Tibial artery (tissue), 4 donors: ENCODE measurements around the gene PSTPIP2.
"Not testable (repeated sequence)": the region's sequence is repeated elsewhere in the genome, so short reads cannot be mapped to it uniquely, and the experiment has no call there.

Experiments used
- DNase-seq, 2 donors: peaks; one replicate each; pipeline ENCODE4 v3.0.0-alpha.2; 2019
- H3K27ac ChIP-seq, 2 donors: fragments of 200-600 bp; sonication (generic) in 1 of 2; 1 replicate in 1 of 2; 2 replicates in 1 of 2; pipeline ENCODE4 v1.5.1; 2018 to 2019; ENCODE audit warnings: mild to moderate bottlenecking in 1 of 2
- H3K27me3 ChIP-seq, 2 donors: fragments of 200-600 bp; sonication (generic) in 1 of 2; one replicate each; pipeline versions ENCODE4 v1.5.1 to v1.6.0; 2016 to 2019
- H3K36me3 ChIP-seq, 3 donors: fragments of 200-600 bp; sonication (generic) in 2 of 3; one replicate each; pipeline ENCODE4 v1.5.1; 2016 to 2019; ENCODE audit warnings: mild to moderate bottlenecking in 2 of 3
- H3K4me1 ChIP-seq, 4 donors: fragments of 200-600 bp; sonication (generic) in 2 of 4; 1 replicate in 3 of 4; 2 replicates in 1 of 4; pipeline ENCODE4 v1.5.1; 2016 to 2019
- H3K4me3 ChIP-seq, 2 donors: fragments of 200-600 bp; sonication (generic) in 1 of 2; 1 replicate in 1 of 2; 2 replicates in 1 of 2; pipeline ENCODE4 v1.5.1; 2018 to 2019; ENCODE audit warnings: mild to moderate bottlenecking in 2 of 2
- H3K9me3 ChIP-seq, 3 donors: fragments of 200-600 bp; sonication (generic) in 1 of 3; one replicate each; pipeline ENCODE4 v1.5.1; 2016 to 2019
- CTCF ChIP-seq, 2 experiments: fragments of 200-600 bp in 1 of 2; fragments of 450-650 bp in 1 of 2; IDR thresholded peaks; one replicate each; pipeline ENCODE4 v1.5.1; 2017 to 2019; ENCODE audit warnings: antibody characterized with exemption in 2 of 2, mild to moderate bottlenecking in 1 of 2, moderate library complexity in 1 of 2
- intact Hi-C: fragments of 100-400 bp; cut with DNase I; formaldehyde crosslinking; loops from one replicate; pipeline ENCODE4 v1.15.0; 2023; ENCODE audit warnings: low total_unique reads

The PSTPIP2 gene

GRCh38 chr18:45962461-45962860 is 109.6 kb downstream of the PSTPIP2 start:
- intact Hi-C loops: loop anchor here (10.0 kb wide), 1 partner anchor 112 kb away; the partner anchor contains the start of gene PSTPIP2
- no peak overlapping the region for H3K27ac ChIP-seq
- no peak for TF ChIP-seq CTCF (IDR thresholded peaks at IDR 0.05)
- DNase-seq: no peak
- no peaks in the 10 kb centered on the region for H3K9me3 ChIP-seq
- no peaks in the 10 kb centered on the region for H3K27me3 ChIP-seq
- H3K4me1 ChIP-seq: peaks cover 0 to 27% (median 16%) of the 10 kb centered on the region in 4 donors
- H3K36me3 ChIP-seq: peaks cover 0 to 3% (median 0%) of the 10 kb centered on the region in 3 donors
- H3K4me3 ChIP-seq: no peak overlapping the region

DNA sequence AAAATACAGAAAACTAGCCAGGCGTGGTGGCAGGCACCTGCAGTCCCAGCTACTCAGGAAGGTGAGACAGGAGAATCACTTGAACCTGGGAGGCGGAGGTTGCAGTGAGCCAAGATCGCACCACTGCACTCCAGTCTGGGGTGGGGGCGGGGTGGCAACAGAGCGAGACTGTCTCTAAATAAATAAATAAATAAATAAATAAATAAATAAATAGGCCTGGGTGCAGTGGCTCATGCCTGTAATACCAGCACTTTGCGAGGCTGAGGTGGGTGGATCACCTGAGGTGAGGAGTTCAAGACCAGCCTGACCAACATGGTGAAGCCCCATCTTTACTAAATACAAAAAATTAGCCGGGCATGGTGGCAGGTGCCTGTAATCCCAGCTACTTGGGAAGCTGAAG is 112.6 kb downstream of the PSTPIP2 start:
- H3K27ac ChIP-seq, H3K9me3 ChIP-seq, intact Hi-C loops, H3K27me3 ChIP-seq, H3K4me3 ChIP-seq, DNase-seq: not testable (repeated sequence)
- Histone ChIP-seq H3K4me1 (peaks cover 0 to 31% (median 4%) of the 10 kb centered on the region in 4 donors), H3K36me3 (peaks cover 0 to 10% (median 8%) of the 10 kb centered on the region in 3 donors)

GRCh38 chr18:45958730-45959129 is 113.3 kb downstream of the PSTPIP2 start:
- H3K36me3 ChIP-seq: peaks cover 0 to 18% (median 16%) of the 10 kb centered on the region in 3 donors
- no peak for DNase-seq
- H3K27ac ChIP-seq: no peak overlapping the region
- TF ChIP-seq CTCF (IDR thresholded peaks at IDR 0.05): no peak
- peaks cover 0 to 39% (median 8%) of the 10 kb centered on the region in 4 donors for H3K4me1 ChIP-seq
- no peaks in the 10 kb centered on the region for H3K9me3 ChIP-seq
- no peaks in the 10 kb centered on the region for H3K27me3 ChIP-seq
- intact Hi-C loops: no loop called here
- H3K4me3 ChIP-seq: no peak overlapping the region

GRCh38 chr18:45958027-45958426 is 114.0 kb downstream of the PSTPIP2 start:
- no peak for TF ChIP-seq CTCF (IDR thresholded peaks at IDR 0.05)
- DNase-seq: no peak

GRCh38 chr18:45957100-45957499 is 115.0 kb downstream of the PSTPIP2 start:
- Histone ChIP-seq H3K27me3 (no peaks in the 10 kb centered on the region), H3K4me3 (no peak overlapping the region), H3K9me3 (no peaks in the 10 kb centered on the region), H3K36me3 (peaks cover 12 to 34% (median 28%) of the 10 kb centered on the region in 3 donors), H3K27ac (no peak overlapping the region), H3K4me1 (peaks cover 0 to 53% (median 9%) of the 10 kb centered on the region in 4 donors)
- intact Hi-C loops: no loop called here
- DNase-seq: no peak
- TF ChIP-seq CTCF (IDR thresholded peaks at IDR 0.05): no peak

More at GRCh38 chr18:45958027-45958426, 114.0 kb downstream of the PSTPIP2 start:
- H3K27me3 ChIP-seq: no peaks in the 10 kb centered on the region
- no peak overlapping the region for H3K27ac ChIP-seq
- peaks cover 5 to 25% (median 19%) of the 10 kb centered on the region in 3 donors for H3K36me3 ChIP-seq
- H3K9me3 ChIP-seq: no peaks in the 10 kb centered on the region
- H3K4me3 ChIP-seq: no peak overlapping the region
- intact Hi-C loops: no loop called here
- peaks cover 0 to 44% (median 9%) of the 10 kb centered on the region in 4 donors for H3K4me1 ChIP-seq

DNA sequence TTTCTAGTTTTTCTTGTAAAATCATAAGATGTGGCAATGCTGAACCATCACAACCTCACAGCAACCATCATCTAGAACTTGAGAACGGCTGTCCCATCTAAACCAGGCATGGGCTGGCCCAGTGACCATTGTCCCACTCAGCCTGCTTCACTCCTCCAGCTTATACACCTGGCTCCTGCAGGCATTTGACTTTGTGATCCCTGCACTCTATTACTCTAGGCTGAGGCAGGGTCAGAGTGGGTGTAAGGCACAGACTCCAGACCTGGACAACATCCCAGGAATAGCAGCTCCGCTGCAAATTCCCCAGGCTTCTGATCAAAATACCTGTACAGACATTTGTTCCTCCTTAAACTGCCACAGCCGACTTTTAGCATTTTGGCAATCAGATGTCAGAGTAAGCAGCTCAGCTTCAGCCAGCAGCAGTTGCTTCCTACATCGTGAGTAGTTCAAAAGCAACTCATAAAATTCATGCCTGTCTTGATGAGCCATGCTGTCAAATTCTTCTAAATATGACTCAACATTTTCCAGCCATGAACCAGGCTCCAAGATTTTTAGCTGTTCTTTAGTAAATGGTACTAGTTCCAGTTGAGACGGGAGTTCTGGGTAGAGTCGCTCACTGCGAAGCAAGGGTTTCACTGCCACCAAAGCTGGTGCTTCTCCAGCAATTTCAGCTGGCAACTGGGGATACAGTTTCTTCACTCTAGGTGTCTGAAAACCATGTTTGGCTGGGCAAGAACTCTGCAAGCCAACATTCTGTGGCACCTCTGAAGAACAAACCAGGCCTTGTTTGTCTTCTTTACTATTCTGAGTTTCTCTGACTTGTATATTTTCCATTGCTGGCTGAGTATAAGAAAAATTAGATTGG is 117.8 kb downstream of the PSTPIP2 start:
- no peaks in the 10 kb centered on the region for H3K27me3 ChIP-seq
- peak overlapping the region in 1 of 2 donors; percentile 30 for H3K27ac ChIP-seq
- TF ChIP-seq CTCF (IDR thresholded peaks at IDR 0.05): no peak
- no peak for DNase-seq
- peaks cover 0 to 62% (median 8%) of the 10 kb centered on the region in 4 donors for H3K4me1 ChIP-seq
- H3K4me3 ChIP-seq: no peak overlapping the region
- H3K9me3 ChIP-seq: no peaks in the 10 kb centered on the region
- H3K36me3 ChIP-seq: peaks cover 16 to 56% (median 45%) of the 10 kb centered on the region in 3 donors
- intact Hi-C loops: no loop called here
